Fibroblast of mammary gland (primary cell): ENCODE results near the gene SLC4A9.

Experiments used
- DNase-seq: peaks from one replicate; pipeline ENCODE4 v3.0.0-alpha.2; 2010; ENCODE audit warnings: low read depth
- H3K4me3 ChIP-seq: 2 replicates; pipeline ENCODE4 v1.5.1; 2011; ENCODE audit warnings: low read depth, mild to moderate bottlenecking, low read length, moderate library complexity; ENCODE audit not compliant: control insufficient read depth
- CTCF ChIP-seq: conservative IDR thresholded peaks from 2 replicates; pipeline ENCODE4 v1.5.1; 2011; ENCODE audit warnings: low read depth, low read length, inconsistent platforms; ENCODE audit not compliant: control insufficient read depth, insufficient read depth

The SLC4A9 gene

GRCh38 chr5:140403613-140404012 lies 43.6 kb downstream of the SLC4A9 start:
- no peak for DNase-seq
- H3K4me3 ChIP-seq: peak overlapping the region; percentile 62
- TF ChIP-seq CTCF: no peak

GRCh38 chr5:140408750-140409241 lies 48.8 kb downstream of the SLC4A9 start:
- no peak for DNase-seq
- no peak overlapping the region for H3K4me3 ChIP-seq
- TF ChIP-seq CTCF: no peak

- no peak overlapping the region for H3K4me3 ChIP-seq
- no peak for TF ChIP-seq CTCF
- no peak for DNase-seq
Observed at GRCh38 chr5:140413230-140413629, 53.2 kb downstream of the SLC4A9 start.

- no peak for DNase-seq
- TF ChIP-seq CTCF: no peak
- no peak overlapping the region for H3K4me3 ChIP-seq
Observed at GRCh38 chr5:140417235-140417634, 57.2 kb downstream of the SLC4A9 start.

- no peak for DNase-seq
- no peak overlapping the region for H3K4me3 ChIP-seq
- TF ChIP-seq CTCF: no peak
Observed at GRCh38 chr5:140418862-140419520, 59.0 kb downstream of the SLC4A9 start.

GRCh38 chr5:140420226-140420570 lies 60.2 kb downstream of the SLC4A9 start:
- peak; percentile 16 for DNase-seq
- H3K4me3 ChIP-seq: no peak overlapping the region
- TF ChIP-seq CTCF: no peak
